Neural cell (in vitro differentiated cells): ENCODE measurements around the gene SP3. TPM values are rescaled to one million over a fixed set of nuclear protein-coding genes. Genes with fewer than 3 reads are reported as not detected.

Source experiments
- H2AFZ ChIP-seq: fragments of 200-600, 300-800 bp; sonication (generic), shearing (Covaris generic); 2 replicates; pipeline ENCODE4 v1.6.0; 2014; ENCODE audit warnings: low read depth, mild to moderate bottlenecking, antibody characterized with exemption, low read length, moderate library complexity
- H3F3A ChIP-seq: fragments of 200-600 bp; shearing (Covaris generic); 2 replicates; pipeline ENCODE4 v1.6.1; 2016; ENCODE audit warnings: mild to moderate bottlenecking, moderate library complexity, mixed read lengths, antibody characterized with exemption, low read length; ENCODE audit not compliant: insufficient read depth, poor library complexity, severe bottlenecking
- H3K27ac ChIP-seq: fragments of 200-600, 300-800 bp; sonication (generic), shearing (Covaris generic); 2 replicates; pipeline ENCODE4 v1.5.1; 2014; ENCODE audit warnings: mild to moderate bottlenecking, low read length, moderate library complexity
- H3K27me3 ChIP-seq: fragments of 300-800, 200-600 bp; sonication (generic), shearing (Covaris generic); 2 replicates; pipeline ENCODE4 v1.6.0; 2014; ENCODE audit warnings: mild to moderate bottlenecking, low read depth, low read length, moderate library complexity; ENCODE audit not compliant: insufficient read depth
- H3K36me3 ChIP-seq: fragments of 300-800, 200-600 bp; sonication (generic), shearing (Covaris generic); 2 replicates; pipeline ENCODE4 v1.5.1; 2014; ENCODE audit warnings: mild to moderate bottlenecking, antibody characterized with exemption, low read length, moderate library complexity; ENCODE audit not compliant: insufficient read depth
- H3K4me2 ChIP-seq: fragments of 300-800, 200-600 bp; sonication (generic), shearing (Covaris generic); 2 replicates; pipeline ENCODE4 v1.6.0; 2014; ENCODE audit warnings: mild to moderate bottlenecking, low read length
- H3K4me3 ChIP-seq: fragments of 300-800, 200-600 bp; sonication (generic), shearing (Covaris generic); 2 replicates; pipeline ENCODE4 v1.5.1; 2014; ENCODE audit warnings: mild to moderate bottlenecking, low read length, moderate library complexity
- H3K79me2 ChIP-seq: fragments of 200-600 bp; shearing (Covaris generic); replicated peaks from 2 replicates; pipeline ENCODE4 v1.6.0; 2014; ENCODE audit warnings: mild to moderate bottlenecking, low read length, moderate library complexity; ENCODE audit not compliant: insufficient read depth
- H3K9ac ChIP-seq: fragments of 300-800, 200-600 bp; sonication (generic), shearing (Covaris generic); 2 replicates; pipeline ENCODE4 v1.6.1; 2016; ENCODE audit warnings: mild to moderate bottlenecking, low read length, mixed read lengths
- H3K9me2 ChIP-seq: fragments of 200-600 bp; shearing (Covaris generic); 2 replicates; pipeline ENCODE4 v1.6.1; 2016; ENCODE audit warnings: mild to moderate bottlenecking, low read length, mixed read lengths; ENCODE audit not compliant: insufficient read depth
- H3K9me3 ChIP-seq: fragments of 200-600, 300-800 bp; sonication (generic), shearing (Covaris generic); 2 replicates; pipeline ENCODE4 v1.6.1; 2016; ENCODE audit warnings: mild to moderate bottlenecking, mixed run types, low read length, moderate library complexity, mixed read lengths
- H4K20me1 ChIP-seq: fragments of 200-600 bp; shearing (Covaris generic); 2 replicates; pipeline ENCODE4 v1.6.1; 2016; ENCODE audit warnings: mild to moderate bottlenecking, mixed run types; ENCODE audit not compliant: insufficient read depth
- CTCF ChIP-seq: fragments of 450-650 bp; IDR thresholded peaks from 2 replicates; pipeline ENCODE4 v1.5.1; 2014; ENCODE audit warnings: antibody characterized with exemption, mild to moderate bottlenecking, moderate library complexity; ENCODE audit not compliant: poor library complexity, severe bottlenecking
- EP300 ChIP-seq: fragments of 450-650 bp; conservative IDR thresholded peaks from 2 replicates; pipeline ENCODE4 v1.6.1; 2014; ENCODE audit warnings: antibody characterized with exemption, mild to moderate bottlenecking, moderate library complexity; ENCODE audit not compliant: poor library complexity, severe bottlenecking
- EZH2 ChIP-seq: fragments of 200-600, 300-800 bp; shearing (Covaris generic), sonication (generic); IDR thresholded peaks from 2 replicates; pipeline ENCODE4 v1.6.1; 2014; ENCODE audit warnings: antibody characterized with exemption, low read length, borderline replicate concordance, mild to moderate bottlenecking; ENCODE audit not compliant: insufficient read depth, poor library complexity, severe bottlenecking
- MXI1 ChIP-seq: fragments of 450-650 bp; conservative IDR thresholded peaks from 2 replicates; pipeline ENCODE4 v1.6.1; 2014; ENCODE audit warnings: antibody characterized with exemption, mild to moderate bottlenecking; ENCODE audit not compliant: poor library complexity, severe bottlenecking
- POLR2AphosphoS5 ChIP-seq: IDR thresholded peaks from 2 replicates; pipeline ENCODE4 v1.6.1; 2012
- RAD21 ChIP-seq: fragments of 450-650 bp; conservative IDR thresholded peaks from 2 replicates; pipeline ENCODE4 v1.6.1; 2014; ENCODE audit warnings: antibody characterized with exemption, mild to moderate bottlenecking, moderate library complexity
- REST ChIP-seq: IDR thresholded peaks from 2 replicates; pipeline ENCODE4 v1.6.1; 2012; ENCODE audit warnings: borderline replicate concordance
- SMC3 ChIP-seq: fragments of 450-650 bp; conservative IDR thresholded peaks from 2 replicates; pipeline ENCODE4 v1.6.1; 2014; ENCODE audit warnings: antibody characterized with exemption, mild to moderate bottlenecking, moderate library complexity; ENCODE audit not compliant: poor library complexity
- TAF1 ChIP-seq: IDR thresholded peaks from 2 replicates; pipeline ENCODE4 v1.6.1; 2012; ENCODE audit warnings: low read depth
- polyA plus RNA-seq: library from polyadenylated mRNA; depleted of rRNA; stranded (reverse); fragments of >200 nt; gene quantifications from 2 replicates; pipeline ENCODE4 v1.2.3, GENCODE V29; 2014

SP3 gene
- polyA plus RNA-seq, 1 donor from 2014 or later: 57.8 TPM

- Histone ChIP-seq H4K20me1 (no peaks in the 10 kb centered on the region), H3K9ac (no peak overlapping the region), H3K9me2 (no peaks in the 10 kb centered on the region), H3K79me2 (no peaks in the 10 kb centered on the region), H3F3A (no peaks in the 10 kb centered on the region), H3K4me3 (no peak overlapping the region), H2AFZ (no peak overlapping the region), H3K27me3 (no peaks in the 10 kb centered on the region), H3K36me3 (no peaks in the 10 kb centered on the region), H3K4me2 (no peak overlapping the region), H3K27ac (no peak overlapping the region), H3K9me3 (no peaks in the 10 kb centered on the region)
- TF ChIP-seq SMC3 (no peak), POLR2AphosphoS5 (no peak), TAF1 (no peak), EP300 (no peak)
Measured at GRCh38 chr2:173868406-173868805, 96.8 kb downstream of the SP3 start.

- Histone ChIP-seq H3F3A (no peaks in the 10 kb centered on the region), H3K4me2 (no peak overlapping the region), H3K9me2 (no peaks in the 10 kb centered on the region), H4K20me1 (no peaks in the 10 kb centered on the region), H3K79me2 (no peaks in the 10 kb centered on the region), H3K9ac (no peak overlapping the region), H2AFZ (no peak overlapping the region), H3K36me3 (no peaks in the 10 kb centered on the region), H3K9me3 (no peaks in the 10 kb centered on the region), H3K27ac (no peak overlapping the region), H3K27me3 (no peaks in the 10 kb centered on the region), H3K4me3 (no peak overlapping the region)
- TF ChIP-seq REST: no peak
- TF ChIP-seq EZH2: no peak
- TF ChIP-seq POLR2AphosphoS5: no peak
- TF ChIP-seq SMC3: no peak
- TF ChIP-seq CTCF: no peak
- TF ChIP-seq TAF1: no peak
- no peak for TF ChIP-seq RAD21
- no peak for TF ChIP-seq EP300
- TF ChIP-seq MXI1: no peak
Measured at GRCh38 chr2:173866874-173867618, 98.1 kb downstream of the SP3 start.
